ENCODE results near the gene SMAP1.

SMAP1 gene

DNA sequence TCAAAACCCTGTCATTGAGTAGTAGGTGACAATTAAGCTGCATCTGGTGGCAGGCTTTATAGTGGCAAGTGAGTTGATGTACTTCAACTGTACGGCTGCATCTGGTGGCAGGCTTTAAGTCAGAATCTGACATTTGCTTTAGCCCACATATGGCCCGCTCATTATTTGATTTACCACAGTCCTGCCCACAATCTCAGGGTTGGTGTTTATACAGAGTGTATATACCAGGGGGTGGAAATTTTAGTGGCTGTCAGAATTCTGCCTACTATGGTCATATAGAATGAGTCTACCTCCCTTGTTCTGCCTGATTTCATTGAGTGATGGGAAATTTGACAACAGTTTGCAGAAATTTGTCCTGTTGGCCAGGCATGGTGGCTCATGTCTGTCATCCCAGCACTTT is 112.3 kb downstream of the SMAP1 start:
- no peak overlapping the region for H3K27ac ChIP-seq
- TF ChIP-seq, protein P1, sequence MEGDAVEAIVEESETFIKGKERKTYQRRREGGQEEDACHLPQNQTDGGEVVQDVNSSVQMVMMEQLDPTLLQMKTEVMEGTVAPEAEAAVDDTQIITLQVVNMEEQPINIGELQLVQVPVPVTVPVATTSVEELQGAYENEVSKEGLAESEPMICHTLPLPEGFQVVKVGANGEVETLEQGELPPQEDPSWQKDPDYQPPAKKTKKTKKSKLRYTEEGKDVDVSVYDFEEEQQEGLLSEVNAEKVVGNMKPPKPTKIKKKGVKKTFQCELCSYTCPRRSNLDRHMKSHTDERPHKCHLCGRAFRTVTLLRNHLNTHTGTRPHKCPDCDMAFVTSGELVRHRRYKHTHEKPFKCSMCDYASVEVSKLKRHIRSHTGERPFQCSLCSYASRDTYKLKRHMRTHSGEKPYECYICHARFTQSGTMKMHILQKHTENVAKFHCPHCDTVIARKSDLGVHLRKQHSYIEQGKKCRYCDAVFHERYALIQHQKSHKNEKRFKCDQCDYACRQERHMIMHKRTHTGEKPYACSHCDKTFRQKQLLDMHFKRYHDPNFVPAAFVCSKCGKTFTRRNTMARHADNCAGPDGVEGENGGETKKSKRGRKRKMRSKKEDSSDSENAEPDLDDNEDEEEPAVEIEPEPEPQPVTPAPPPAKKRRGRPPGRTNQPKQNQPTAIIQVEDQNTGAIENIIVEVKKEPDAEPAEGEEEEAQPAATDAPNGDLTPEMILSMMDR (conservative IDR thresholded peaks at IDR 0.05; ENCODE audit: low read depth), result no peak
- POLR2A ChIA-PET (ENCODE audit: low non-redundant PET), result no interaction called here
- no peak for DNase-seq (ENCODE audit: low spot score)
- CTCF ChIA-PET, result no interaction called here

DNA sequence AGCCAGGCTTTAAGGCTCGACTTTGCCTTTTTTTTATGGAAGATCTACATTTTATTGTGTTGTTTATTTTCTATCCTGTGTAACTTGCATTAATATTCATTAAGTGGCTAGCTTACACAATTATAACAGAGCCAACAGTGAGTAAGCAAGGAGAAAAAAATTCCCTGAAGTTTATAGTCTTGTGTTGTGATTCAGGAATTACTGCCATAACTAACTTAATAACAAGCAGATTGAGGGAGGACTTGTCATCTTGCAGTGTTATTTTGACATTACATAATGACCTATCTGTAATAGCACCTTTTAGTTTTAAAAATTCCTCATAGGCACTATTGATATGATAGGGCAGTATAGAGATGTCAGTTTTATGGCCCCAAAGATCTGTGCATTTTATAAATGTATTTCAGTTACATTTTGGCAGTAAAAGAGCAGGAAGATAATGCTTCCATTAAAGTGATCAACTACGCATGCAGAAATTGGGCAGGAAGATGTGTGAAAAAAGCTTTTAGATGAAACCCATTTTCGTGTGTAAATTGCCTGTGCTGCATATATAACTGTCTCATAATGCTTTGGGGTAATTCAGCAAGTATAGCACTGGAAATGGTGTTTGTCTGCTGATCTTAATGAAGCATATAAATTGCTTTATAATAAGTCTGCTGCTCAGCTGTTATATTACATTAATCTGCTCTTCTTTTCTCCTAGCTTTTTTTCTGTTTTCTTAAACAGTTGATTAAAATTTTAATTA is 123.0 kb downstream of the SMAP1 start:
- H3K27ac ChIP-seq, result no peak overlapping the region
- DNase-seq (ENCODE audit: low spot score), result no peak
- ChIA-PET CTCF (interaction anchor here (0.7 kb wide), 1 partner anchor 37 kb away, joined by 3 read pairs; no protein-coding TSS in a partner anchor), POLR2A (ENCODE audit: low non-redundant PET) (no interaction called here)
- TF ChIP-seq, protein P1 (conservative IDR thresholded peaks at IDR 0.05; ENCODE audit: low read depth), result no peak

DNA sequence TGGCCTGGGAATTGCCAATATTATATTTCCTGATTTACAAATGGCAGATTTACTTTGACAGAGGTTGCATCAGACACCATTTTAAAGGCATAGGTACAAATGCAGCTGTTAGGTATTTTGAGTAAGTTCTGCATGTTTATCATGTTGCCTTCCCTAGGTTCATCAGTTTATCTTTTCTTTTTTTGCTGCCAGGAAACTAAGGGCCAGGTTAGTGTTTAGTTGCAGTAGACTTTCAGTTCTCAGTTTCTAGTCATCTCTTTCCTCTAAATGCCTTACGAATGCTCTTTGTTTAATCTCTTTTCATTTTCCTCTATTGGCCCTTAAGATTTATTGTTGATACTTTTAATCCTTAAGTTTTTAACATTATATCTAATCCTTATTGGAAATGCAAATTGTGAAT is 129.9 kb downstream of the SMAP1 start:
- CTCF ChIA-PET, result interaction anchor here (0.7 kb wide), 1 partner anchor 158 kb away, joined by 4 read pairs; no protein-coding TSS in a partner anchor
- DNase-seq (ENCODE audit: low spot score), result no peak
- H3K27ac ChIP-seq, result no peak overlapping the region
- POLR2A ChIA-PET (ENCODE audit: low non-redundant PET), result no interaction called here
- TF ChIP-seq, protein P1 (conservative IDR thresholded peaks at IDR 0.05; ENCODE audit: low read depth), result no peak

- TF ChIP-seq, protein P1 (conservative IDR thresholded peaks at IDR 0.05; ENCODE audit: low read depth), result no peak
- DNase-seq (ENCODE audit: low spot score), result no peak
- H3K27ac ChIP-seq, result no peak overlapping the region
- ChIA-PET POLR2A (ENCODE audit: low non-redundant PET) (no interaction called here), CTCF (no interaction called here)
Observed at GRCh38 chr6:70806086-70806485, 138.4 kb downstream of the SMAP1 start.

GRCh38 chr6:70811788-70812187 is 144.1 kb downstream of the SMAP1 start:
- ChIA-PET CTCF (no interaction called here), POLR2A (ENCODE audit: low non-redundant PET) (no interaction called here)
- TF ChIP-seq, protein P1 (conservative IDR thresholded peaks at IDR 0.05; ENCODE audit: low read depth), result no peak
- H3K27ac ChIP-seq, result no peak overlapping the region
- DNase-seq (ENCODE audit: low spot score), result peak; percentile 15

DNA sequence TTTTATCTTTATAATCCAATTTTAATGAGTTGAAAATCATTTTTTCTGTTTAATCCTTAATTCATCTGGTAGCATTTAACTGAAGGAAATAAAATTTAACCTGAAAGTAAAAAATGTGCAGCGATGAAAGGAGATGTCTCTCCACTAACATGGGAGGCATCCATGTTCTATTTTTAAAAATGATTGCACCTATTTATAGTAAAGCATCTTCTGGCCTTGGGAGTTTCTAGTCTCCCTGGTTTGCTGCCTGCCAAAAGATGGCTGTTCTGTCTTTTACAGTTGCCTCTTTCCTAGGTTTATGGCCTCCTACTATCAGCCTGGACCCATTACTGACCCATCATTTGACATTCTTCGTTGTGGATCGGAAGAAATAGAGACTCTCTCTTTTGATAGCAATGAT is 146.2 kb downstream of the SMAP1 start:
- DNase-seq (ENCODE audit: low spot score), result no peak
- TF ChIP-seq, protein P1 (conservative IDR thresholded peaks at IDR 0.05; ENCODE audit: low read depth), result no peak
- ChIA-PET CTCF (no interaction called here), POLR2A (ENCODE audit: low non-redundant PET) (no interaction called here)
- no peak overlapping the region for H3K27ac ChIP-seq
